Endothelial cell of umbilical vein (primary cell): ENCODE data around the gene PTCHD1. TPM values are rescaled to one million over a fixed set of nuclear protein-coding genes. Genes with fewer than 3 reads are reported as not detected.

Experiments used
- BruUV-seq: library from RNA; stranded (reverse); fragments of 400-500 nt; replicated peaks from 2 replicates; lab custom pipeline; 2021; lab: Mats Ljungman, UMichigan
- CTCF ChIA-PET: fragments of 300-600, 350-600 bp; sonication (Branson Sonifier 250); formaldehyde crosslinking; loops from one replicate; lab custom pipeline; 2021; ENCODE audit warnings: antibody characterized with exemption, inconsistent platforms; lab: Charles Lee
- POLR2A ChIA-PET: fragments of 300-600, 350-600 bp; sonication (Branson Sonifier 250); formaldehyde crosslinking; loops from one replicate; lab custom pipeline; 2021; ENCODE audit warnings: antibody characterized with exemption, inconsistent platforms; lab: Charles Lee
- DNase-seq: peaks from one replicate; pipeline ENCODE4 v3.0.0-alpha.2; 2011; ENCODE audit warnings: low read depth, low spot score
- FAIRE-seq: peaks from 2 replicates; lab custom pipeline; 2011; peaks lifted over from hg19 to GRCh38; lab: Jason Lieb, UNC
- H2AFZ ChIP-seq: 2 replicates; pipeline ENCODE4 v1.6.0; 2012; ENCODE audit warnings: low read depth, low read length, control low read depth, inconsistent platforms
- H3K27ac ChIP-seq: 2 replicates; pipeline ENCODE4 v1.5.1; 2011; ENCODE audit warnings: low read depth, mild to moderate bottlenecking, control low read depth, low read length, moderate library complexity; ENCODE audit not compliant: insufficient read depth
- H3K27me3 ChIP-seq, 2 experiments: 2 replicates each; pipeline versions ENCODE4 v1.6.0 to v1.6.1; 2011; ENCODE audit warnings: low read length in 2 of 2, mixed read lengths in 1 of 2; ENCODE audit not compliant: control insufficient read depth in 2 of 2, insufficient read depth in 2 of 2
- H3K36me3 ChIP-seq, 2 experiments: 2 replicates in 1 of 2; 3 replicates in 1 of 2; pipeline ENCODE4 v1.5.1; 2011; ENCODE audit warnings: low read length in 2 of 2, mild to moderate bottlenecking in 1 of 2, moderate library complexity in 1 of 2; ENCODE audit not compliant: control insufficient read depth in 2 of 2, insufficient read depth in 2 of 2; ENCODE audit errors: extremely low read depth in 1 of 2
- H3K4me1 ChIP-seq: 3 replicates; pipeline ENCODE4 v1.5.1; 2011; ENCODE audit warnings: mild to moderate bottlenecking, low read length; ENCODE audit not compliant: control insufficient read depth, insufficient read depth; ENCODE audit errors: extremely low read depth
- H3K4me2 ChIP-seq: 2 replicates; pipeline ENCODE4 v1.6.1; 2011; ENCODE audit warnings: low read length, control low read depth, mixed read lengths; ENCODE audit not compliant: insufficient read depth
- H3K4me3 ChIP-seq, 3 experiments: fragments of 200-600 bp in 1 of 3; sonication (generic), shearing (Covaris generic) in 1 of 3; replicated peaks in 1 of 3; 2 replicates each; pipeline ENCODE4 v1.5.1; 2011 to 2016; ENCODE audit warnings: control low read depth in 3 of 3, low read length in 3 of 3, mild to moderate bottlenecking in 2 of 3, inconsistent platforms in 1 of 3, low read depth in 1 of 3, moderate library complexity in 1 of 3; ENCODE audit not compliant: insufficient read depth in 1 of 3
- H3K79me2 ChIP-seq: 2 replicates; pipeline ENCODE4 v1.6.0; 2012; ENCODE audit warnings: low read length, inconsistent platforms; ENCODE audit not compliant: control insufficient read depth, insufficient read depth
- H3K9ac ChIP-seq: replicated peaks from 2 replicates; pipeline ENCODE3; 2011; ENCODE audit warnings: low read length, control low read depth; ENCODE audit not compliant: insufficient read depth; ENCODE audit errors: extremely low read depth
- H3K9me1 ChIP-seq: replicated peaks from 3 replicates; pipeline ENCODE4 v1.6.0; 2011; ENCODE audit warnings: mild to moderate bottlenecking, low read length; ENCODE audit not compliant: control insufficient read depth, insufficient read depth; ENCODE audit errors: extremely low read depth
- H3K9me3 ChIP-seq: replicated peaks from 2 replicates; pipeline ENCODE4 v1.5.1; 2012; ENCODE audit warnings: low read length, inconsistent platforms; ENCODE audit not compliant: control insufficient read depth, insufficient read depth
- H4K20me1 ChIP-seq: replicated peaks from 2 replicates; pipeline ENCODE3; 2011; ENCODE audit warnings: mild to moderate bottlenecking, low read length; ENCODE audit not compliant: control insufficient read depth, insufficient read depth; ENCODE audit errors: extremely low read depth
- CTCF ChIP-seq, 2 donors: IDR thresholded peaks; 1 replicate in 1 of 2; 2 replicates in 1 of 2; pipeline ENCODE4 v1.5.1; 2011; ENCODE audit warnings: low read length in 2 of 2, mild to moderate bottlenecking in 2 of 2, moderate library complexity in 2 of 2, control low read depth in 1 of 2, inconsistent platforms in 1 of 2, low read depth in 1 of 2; ENCODE audit not compliant: insufficient read depth in 1 of 2; ENCODE audit errors: extremely low read depth in 1 of 2
- EZH2 ChIP-seq: IDR thresholded peaks from 2 replicates; pipeline ENCODE4 v1.6.1; 2012; ENCODE audit warnings: borderline replicate concordance, low read depth, mild to moderate bottlenecking, moderate library complexity, low read length, inconsistent platforms; ENCODE audit not compliant: severe bottlenecking
- FOS ChIP-seq: IDR thresholded peaks from 2 replicates; pipeline ENCODE4 v1.6.1; 2011; ENCODE audit warnings: mild to moderate bottlenecking, low read length, moderate library complexity, borderline replicate concordance; ENCODE audit not compliant: insufficient read depth
- GATA2 ChIP-seq: IDR thresholded peaks from 2 replicates; pipeline ENCODE4 v1.7.0; 2011; ENCODE audit warnings: low read depth, mild to moderate bottlenecking, moderate library complexity, mixed read lengths, low read length; ENCODE audit not compliant: insufficient read length, insufficient read depth
- JUN ChIP-seq: IDR thresholded peaks from 2 replicates; pipeline ENCODE4 v1.6.1; 2011; ENCODE audit warnings: borderline replicate concordance, low read depth; ENCODE audit not compliant: insufficient read length, insufficient read depth
- MAX ChIP-seq: IDR thresholded peaks from 2 replicates; pipeline ENCODE4 v1.6.1; 2011; ENCODE audit not compliant: insufficient read depth, insufficient read length
- MYC ChIP-seq: IDR thresholded peaks from one replicate; pipeline ENCODE4 v1.6.1; 2011; ENCODE audit warnings: mild to moderate bottlenecking, low read depth, low read length
- POLR2A ChIP-seq: IDR thresholded peaks from 2 replicates; pipeline ENCODE4 v1.6.1; 2012; ENCODE audit warnings: low read depth, mild to moderate bottlenecking, control low read depth, low read length
- POLR2AphosphoS5 ChIP-seq: IDR thresholded peaks from 2 replicates; pipeline ENCODE4 v1.6.1; 2012; ENCODE audit warnings: low read depth, mild to moderate bottlenecking, control low read depth, low read length, moderate library complexity; ENCODE audit not compliant: insufficient read depth
- dilution Hi-C: fragments of 300-500 bp; cut with MboI; formaldehyde crosslinking; loops from one replicate; pipeline ENCODE4 v1.15.0; 2019; ENCODE audit warnings: low sequenced_read_pairs; ENCODE audit not compliant: extremely low pct_ligation_motif_present
- intact Hi-C: fragments of 100-400 bp; cut with micrococcal nuclease; formaldehyde crosslinking; loops from one replicate; pipeline ENCODE4 v1.10.0; 2022
- polyA plus RNA-seq, 4 experiments: library from polyadenylated mRNA; depleted of rRNA in 3 of 4; stranded (reverse) in 3 of 4; unstranded in 1 of 4; fragments of >200 nt; gene quantifications; 2 replicates each; pipeline versions ENCODE4 v1.2.1 to v1.2.3, GENCODE V29; 2011 to 2012; ENCODE audit warnings: missing spikeins in 1 of 4
- total RNA-seq: library from RNA; stranded (reverse); gene quantifications from 2 replicates; pipeline ENCODE4 v1.2.3, GENCODE V29; 2021

PTCHD1 gene
- total and polyA plus RNA-seq, 2 donors (not counting 3 experiments of a cell fraction or from before 2014, with no cell fraction given): not detected

- no peak overlapping the region for H2AFZ ChIP-seq
- no peak overlapping the region for H3K27ac ChIP-seq
- no peak for DNase-seq
- no peaks in the 10 kb centered on the region for H3K27me3 ChIP-seq
- no peaks in the 10 kb centered on the region for H3K4me1 ChIP-seq
- intact Hi-C loops (no loop called here), dilution Hi-C loops (no loop called here)
- no peaks in the 10 kb centered on the region for H3K9me1 ChIP-seq
- no peaks in the 10 kb centered on the region for H3K36me3 ChIP-seq
- CTCF ChIA-PET: no interaction called here
- H3K9me3 ChIP-seq: no peaks in the 10 kb centered on the region
- no TSS peak for BruUV-seq
- H3K4me2 ChIP-seq: no peak overlapping the region
- TF ChIP-seq MAX (no peak), MYC (no peak), POLR2A (no peak), EZH2 (no peak), FOS (no peak), CTCF (IDR thresholded peaks at IDR 0.05; ENCODE audit: extremely low read depth in 1 of 2, insufficient read depth in 1 of 2, low read depth in 1 of 2, low read length in 2 of 2) (no peak), JUN (no peak), GATA2 (no peak), POLR2AphosphoS5 (no peak)
- POLR2A ChIA-PET: no interaction called here
- H3K4me3 ChIP-seq: no peak overlapping the region
- H3K9ac ChIP-seq: no peak overlapping the region
- no peak for FAIRE-seq
- H3K79me2 ChIP-seq: no peaks in the 10 kb centered on the region
- no peaks in the 10 kb centered on the region for H4K20me1 ChIP-seq
Measured at GRCh38 chrX:23435108-23435507, 100.5 kb downstream of the PTCHD1 start.
